ENCODE results near the gene PRG3.

Gene PRG3

DNA sequence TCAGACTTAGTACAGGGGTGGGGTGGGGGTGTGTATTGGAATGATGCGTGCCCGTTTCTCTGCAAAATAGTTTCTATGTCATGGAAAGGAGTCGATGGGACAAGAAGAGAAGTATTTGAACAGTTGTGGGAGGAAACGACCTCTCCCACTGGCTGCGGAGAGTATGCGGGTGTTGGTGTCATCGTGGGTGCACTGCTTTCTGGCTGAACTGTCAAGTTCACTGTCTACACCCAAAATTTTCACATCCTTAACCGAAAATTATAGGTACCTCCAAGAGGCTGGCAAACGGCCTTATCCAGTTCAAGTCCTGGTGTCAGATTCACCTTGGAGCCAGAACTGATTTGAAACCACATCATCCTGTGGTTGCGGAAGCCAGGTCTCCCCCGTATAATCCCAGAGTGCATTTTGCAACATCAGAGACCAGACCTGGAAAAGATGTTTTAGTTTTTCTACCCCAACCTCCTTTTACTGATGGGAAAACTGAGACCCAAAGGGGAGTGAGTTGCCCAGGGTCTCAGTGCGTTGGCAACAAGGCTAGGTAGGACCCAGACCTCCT is 44.8 kb downstream of the PRG3 start:
- TF ChIP-seq, protein P1, sequence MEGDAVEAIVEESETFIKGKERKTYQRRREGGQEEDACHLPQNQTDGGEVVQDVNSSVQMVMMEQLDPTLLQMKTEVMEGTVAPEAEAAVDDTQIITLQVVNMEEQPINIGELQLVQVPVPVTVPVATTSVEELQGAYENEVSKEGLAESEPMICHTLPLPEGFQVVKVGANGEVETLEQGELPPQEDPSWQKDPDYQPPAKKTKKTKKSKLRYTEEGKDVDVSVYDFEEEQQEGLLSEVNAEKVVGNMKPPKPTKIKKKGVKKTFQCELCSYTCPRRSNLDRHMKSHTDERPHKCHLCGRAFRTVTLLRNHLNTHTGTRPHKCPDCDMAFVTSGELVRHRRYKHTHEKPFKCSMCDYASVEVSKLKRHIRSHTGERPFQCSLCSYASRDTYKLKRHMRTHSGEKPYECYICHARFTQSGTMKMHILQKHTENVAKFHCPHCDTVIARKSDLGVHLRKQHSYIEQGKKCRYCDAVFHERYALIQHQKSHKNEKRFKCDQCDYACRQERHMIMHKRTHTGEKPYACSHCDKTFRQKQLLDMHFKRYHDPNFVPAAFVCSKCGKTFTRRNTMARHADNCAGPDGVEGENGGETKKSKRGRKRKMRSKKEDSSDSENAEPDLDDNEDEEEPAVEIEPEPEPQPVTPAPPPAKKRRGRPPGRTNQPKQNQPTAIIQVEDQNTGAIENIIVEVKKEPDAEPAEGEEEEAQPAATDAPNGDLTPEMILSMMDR (IDR thresholded peaks at IDR 0.05; ENCODE audit: unreplicated experiment in 3 of 3), result no peak
- Mint-ChIP-seq H3K4me3 (peak overlapping the region; percentile 87 to 91 (median 91)), H3K27me3 (ENCODE audit: low read depth) (no peaks in the 10 kb centered on the region), H3K27ac (peak overlapping the region; percentile 96 to 99 (median 98)), H3K36me3 (ENCODE audit: low read depth) (peaks cover 26% of the 10 kb centered on the region), H3K4me1 (peaks cover 65% of the 10 kb centered on the region), H3K9me3 (no peaks in the 10 kb centered on the region)

DNA sequence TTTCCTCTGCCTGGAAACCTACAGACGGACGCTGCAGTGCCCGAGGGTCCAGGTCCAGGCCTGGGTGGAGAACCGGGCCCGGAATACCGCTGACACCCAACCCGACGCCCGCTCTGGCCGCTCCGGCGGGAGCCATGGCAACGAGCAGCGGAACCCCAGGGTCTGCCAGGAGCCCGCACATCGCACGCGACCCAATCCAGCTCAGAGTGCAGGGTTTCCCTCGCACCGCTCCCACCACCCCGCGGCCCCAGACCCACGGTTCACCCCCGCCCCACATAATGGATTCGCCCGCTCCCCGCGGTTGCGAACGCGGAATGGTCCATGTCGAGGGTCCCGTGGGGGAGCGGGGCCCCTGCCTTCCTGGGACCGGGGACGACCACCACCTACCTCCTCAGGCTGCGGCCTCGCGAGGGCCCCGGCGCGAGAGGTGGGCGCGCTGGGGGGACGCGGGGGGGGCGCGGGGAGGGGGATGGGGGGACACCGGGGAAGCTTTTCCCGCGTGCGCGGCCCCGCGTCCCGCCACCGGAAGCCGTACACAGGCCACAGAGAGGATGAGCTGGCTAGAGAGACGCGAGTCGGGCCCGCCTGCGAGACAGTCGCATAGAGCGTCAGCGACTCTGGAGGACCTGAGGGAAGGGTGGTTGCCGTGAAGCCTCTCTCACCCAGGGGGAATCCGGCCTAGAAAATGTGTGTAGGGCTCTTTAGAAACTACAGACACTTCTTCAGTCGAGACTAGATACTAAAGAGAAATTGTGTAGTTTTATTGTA is 45.4 kb downstream of the PRG3 start, which contains the start of gene SSRP1:
Gene SSRP1 (minus strand): TSS at position 550 of the 768 bp plus-strand sequence. CDS start 771 bp downstream, outside the sequence.
- peak within 1 kb of the TSS; percentile 87 to 94 (median 91) for H3K4me3 Mint-ChIP-seq
- H3K36me3 Mint-ChIP-seq (ENCODE audit: low read depth), result peaks cover 32% of the 10 kb centered on the region
- H3K4me1 Mint-ChIP-seq, result peaks cover 59% of the 10 kb centered on the region
- peak within 1 kb of the TSS; percentile 96 to 99 (median 98) for H3K27ac Mint-ChIP-seq
- TF ChIP-seq, protein P1 (IDR thresholded peaks at IDR 0.05; ENCODE audit: unreplicated experiment in 3 of 3), result no peak
- H3K27me3 Mint-ChIP-seq (ENCODE audit: low read depth), result no peaks in the 10 kb centered on the region
- H3K9me3 Mint-ChIP-seq, result no peaks in the 10 kb centered on the region

DNA sequence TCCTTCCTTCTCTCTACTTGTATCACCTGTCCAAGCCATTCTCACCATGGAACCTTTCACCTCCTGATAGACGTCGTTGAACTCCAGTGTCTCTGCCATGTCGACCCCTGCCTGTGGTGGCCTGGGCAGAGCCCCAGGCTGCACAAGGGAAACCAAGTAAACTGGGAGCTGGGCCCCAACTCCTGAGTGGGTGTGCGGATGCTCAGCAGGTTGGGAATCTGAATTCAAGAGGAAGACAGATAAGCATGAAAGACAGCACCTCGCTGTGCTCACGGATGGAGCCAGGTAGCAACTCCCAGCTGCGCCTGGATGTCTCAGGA is 46.0 kb downstream of the PRG3 start:
- no peaks in the 10 kb centered on the region for H3K9me3 Mint-ChIP-seq

DNA sequence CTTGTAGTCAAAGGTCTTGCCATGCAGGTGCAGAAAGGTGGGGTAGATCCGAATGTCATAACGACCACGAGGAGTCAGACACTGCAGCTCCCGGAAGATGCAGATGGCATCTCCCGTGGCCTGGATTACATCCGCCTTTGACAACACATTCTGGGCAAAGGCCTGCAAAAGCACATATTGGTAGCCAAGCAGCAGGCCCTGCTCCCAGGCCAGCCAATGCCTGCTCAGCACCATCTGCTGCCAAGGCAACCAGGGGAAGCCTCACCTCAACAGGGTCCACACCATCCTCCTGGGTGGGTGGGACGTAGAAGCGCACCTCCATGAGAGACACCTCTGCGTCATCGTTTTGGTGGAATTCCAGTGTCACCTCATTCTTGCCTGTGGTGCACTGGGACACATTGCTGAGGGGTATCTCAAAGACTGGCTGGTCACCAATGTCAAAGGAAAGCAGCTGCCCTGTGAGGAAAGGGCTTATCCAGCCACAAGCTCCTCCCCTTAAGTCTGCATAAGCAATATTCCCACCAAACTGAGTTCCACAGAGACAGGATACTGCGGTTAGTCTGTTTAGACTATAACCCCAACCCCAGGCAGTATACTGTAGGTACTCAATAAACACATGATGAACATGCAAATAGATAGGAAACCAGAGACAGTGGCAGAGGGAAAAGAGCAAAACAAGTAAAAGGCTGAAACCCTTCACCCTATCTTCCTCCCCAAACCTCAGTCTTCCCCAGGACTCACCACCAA is 48.1 kb downstream of the PRG3 start:
- TF ChIP-seq, protein P1 (IDR thresholded peaks at IDR 0.05; ENCODE audit: unreplicated experiment in 3 of 3), result no peak

More for the DNA sequence above, 46.0 kb downstream of the PRG3 start:
- H3K36me3 Mint-ChIP-seq (ENCODE audit: low read depth), result peaks cover 38% of the 10 kb centered on the region
- peaks cover 53% of the 10 kb centered on the region for H3K4me1 Mint-ChIP-seq
- no peaks in the 10 kb centered on the region for H3K27me3 Mint-ChIP-seq (ENCODE audit: low read depth)
- TF ChIP-seq, protein P1 (IDR thresholded peaks at IDR 0.05; ENCODE audit: unreplicated experiment in 3 of 3), result no peak
- H3K4me3 Mint-ChIP-seq, result peak overlapping the region; percentile 87 to 94 (median 91)
- peak overlapping the region; percentile 89 to 98 (median 96) for H3K27ac Mint-ChIP-seq

DNA sequence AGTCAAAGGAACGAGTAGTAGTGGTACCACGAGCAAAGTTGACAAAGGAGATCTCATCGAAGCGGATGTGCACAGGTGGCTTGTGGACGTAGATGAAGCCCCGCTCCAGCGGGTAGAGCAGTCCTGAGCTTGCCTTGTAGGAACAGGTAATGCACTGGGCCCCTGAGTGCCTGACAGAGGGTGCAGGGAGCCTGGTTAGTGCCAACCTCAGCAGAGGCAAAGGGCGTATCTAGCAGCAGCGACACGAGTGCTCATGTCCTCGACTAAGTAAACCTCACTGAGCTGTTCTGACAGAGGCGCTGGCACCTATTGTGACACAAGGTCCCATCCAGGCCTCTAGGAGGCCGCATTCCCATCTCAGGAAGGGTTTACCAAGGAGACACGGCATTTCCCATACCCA is 49.2 kb downstream of the PRG3 start:
- Mint-ChIP-seq H3K4me1 (peaks cover 34% of the 10 kb centered on the region), H3K9me3 (no peaks in the 10 kb centered on the region), H3K27ac (no peak overlapping the region), H3K36me3 (ENCODE audit: low read depth) (peaks cover 71% of the 10 kb centered on the region), H3K4me3 (peak overlapping the region in 1 of 3 experiments; percentile 40), H3K27me3 (ENCODE audit: low read depth) (no peaks in the 10 kb centered on the region)
- TF ChIP-seq, protein P1 (IDR thresholded peaks at IDR 0.05; ENCODE audit: unreplicated experiment in 3 of 3), result no peak

More for the DNA sequence above, 48.1 kb downstream of the PRG3 start:
- H3K36me3 Mint-ChIP-seq (ENCODE audit: low read depth), result peaks cover 59% of the 10 kb centered on the region
- no peak overlapping the region for H3K27ac Mint-ChIP-seq
- H3K4me3 Mint-ChIP-seq, result peak overlapping the region; percentile 38 to 87 (median 68)
- peaks cover 32% of the 10 kb centered on the region for H3K4me1 Mint-ChIP-seq
- no peaks in the 10 kb centered on the region for H3K27me3 Mint-ChIP-seq (ENCODE audit: low read depth)
- H3K9me3 Mint-ChIP-seq, result no peaks in the 10 kb centered on the region

All from nephron (organoid).